ENCODE measurements around the gene KDM4F.

DNA sequence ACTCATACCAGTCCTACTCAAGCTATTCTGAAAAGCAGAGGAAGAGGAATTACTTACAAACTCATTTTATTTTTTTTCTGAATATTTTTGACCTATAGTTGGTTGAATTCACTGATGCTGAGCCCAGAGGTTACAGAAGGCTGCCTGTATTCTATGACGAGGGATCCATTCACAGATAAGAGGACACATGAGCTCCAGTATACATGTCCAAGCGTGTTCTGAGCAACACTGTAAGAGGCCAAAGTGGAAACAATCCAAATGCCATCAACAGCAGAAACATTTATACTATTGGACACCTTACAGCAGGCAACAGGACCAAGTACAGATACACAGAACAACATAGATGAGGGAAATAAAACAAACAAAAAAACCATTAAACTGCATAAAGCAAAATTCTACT lies 13.9 kb upstream of the KDM4F start:
- no peak for TF ChIP-seq OSR1 (CRISPR knock-in tag; IDR thresholded peaks at IDR 0.05)
- TF ChIP-seq, protein P1, sequence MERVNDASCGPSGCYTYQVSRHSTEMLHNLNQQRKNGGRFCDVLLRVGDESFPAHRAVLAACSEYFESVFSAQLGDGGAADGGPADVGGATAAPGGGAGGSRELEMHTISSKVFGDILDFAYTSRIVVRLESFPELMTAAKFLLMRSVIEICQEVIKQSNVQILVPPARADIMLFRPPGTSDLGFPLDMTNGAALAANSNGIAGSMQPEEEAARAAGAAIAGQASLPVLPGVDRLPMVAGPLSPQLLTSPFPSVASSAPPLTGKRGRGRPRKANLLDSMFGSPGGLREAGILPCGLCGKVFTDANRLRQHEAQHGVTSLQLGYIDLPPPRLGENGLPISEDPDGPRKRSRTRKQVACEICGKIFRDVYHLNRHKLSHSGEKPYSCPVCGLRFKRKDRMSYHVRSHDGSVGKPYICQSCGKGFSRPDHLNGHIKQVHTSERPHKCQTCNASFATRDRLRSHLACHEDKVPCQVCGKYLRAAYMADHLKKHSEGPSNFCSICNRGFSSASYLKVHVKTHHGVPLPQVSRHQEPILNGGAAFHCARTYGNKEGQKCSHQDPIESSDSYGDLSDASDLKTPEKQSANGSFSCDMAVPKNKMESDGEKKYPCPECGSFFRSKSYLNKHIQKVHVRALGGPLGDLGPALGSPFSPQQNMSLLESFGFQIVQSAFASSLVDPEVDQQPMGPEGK (CRISPR knock-in tag; IDR thresholded peaks at IDR 0.05; ENCODE audit: borderline replicate concordance) = no peak
- TF ChIP-seq CSDC2 (CRISPR knock-in tag; IDR thresholded peaks at IDR 0.05) = no peak
- TF ChIP-seq, protein P2, sequence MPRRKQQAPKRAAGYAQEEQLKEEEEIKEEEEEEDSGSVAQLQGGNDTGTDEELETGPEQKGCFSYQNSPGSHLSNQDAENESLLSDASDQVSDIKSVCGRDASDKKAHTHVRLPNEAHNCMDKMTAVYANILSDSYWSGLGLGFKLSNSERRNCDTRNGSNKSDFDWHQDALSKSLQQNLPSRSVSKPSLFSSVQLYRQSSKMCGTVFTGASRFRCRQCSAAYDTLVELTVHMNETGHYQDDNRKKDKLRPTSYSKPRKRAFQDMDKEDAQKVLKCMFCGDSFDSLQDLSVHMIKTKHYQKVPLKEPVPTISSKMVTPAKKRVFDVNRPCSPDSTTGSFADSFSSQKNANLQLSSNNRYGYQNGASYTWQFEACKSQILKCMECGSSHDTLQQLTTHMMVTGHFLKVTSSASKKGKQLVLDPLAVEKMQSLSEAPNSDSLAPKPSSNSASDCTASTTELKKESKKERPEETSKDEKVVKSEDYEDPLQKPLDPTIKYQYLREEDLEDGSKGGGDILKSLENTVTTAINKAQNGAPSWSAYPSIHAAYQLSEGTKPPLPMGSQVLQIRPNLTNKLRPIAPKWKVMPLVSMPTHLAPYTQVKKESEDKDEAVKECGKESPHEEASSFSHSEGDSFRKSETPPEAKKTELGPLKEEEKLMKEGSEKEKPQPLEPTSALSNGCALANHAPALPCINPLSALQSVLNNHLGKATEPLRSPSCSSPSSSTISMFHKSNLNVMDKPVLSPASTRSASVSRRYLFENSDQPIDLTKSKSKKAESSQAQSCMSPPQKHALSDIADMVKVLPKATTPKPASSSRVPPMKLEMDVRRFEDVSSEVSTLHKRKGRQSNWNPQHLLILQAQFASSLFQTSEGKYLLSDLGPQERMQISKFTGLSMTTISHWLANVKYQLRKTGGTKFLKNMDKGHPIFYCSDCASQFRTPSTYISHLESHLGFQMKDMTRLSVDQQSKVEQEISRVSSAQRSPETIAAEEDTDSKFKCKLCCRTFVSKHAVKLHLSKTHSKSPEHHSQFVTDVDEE (CRISPR knock-in tag; IDR thresholded peaks at IDR 0.05) = no peak
- TF ChIP-seq, protein P3, sequence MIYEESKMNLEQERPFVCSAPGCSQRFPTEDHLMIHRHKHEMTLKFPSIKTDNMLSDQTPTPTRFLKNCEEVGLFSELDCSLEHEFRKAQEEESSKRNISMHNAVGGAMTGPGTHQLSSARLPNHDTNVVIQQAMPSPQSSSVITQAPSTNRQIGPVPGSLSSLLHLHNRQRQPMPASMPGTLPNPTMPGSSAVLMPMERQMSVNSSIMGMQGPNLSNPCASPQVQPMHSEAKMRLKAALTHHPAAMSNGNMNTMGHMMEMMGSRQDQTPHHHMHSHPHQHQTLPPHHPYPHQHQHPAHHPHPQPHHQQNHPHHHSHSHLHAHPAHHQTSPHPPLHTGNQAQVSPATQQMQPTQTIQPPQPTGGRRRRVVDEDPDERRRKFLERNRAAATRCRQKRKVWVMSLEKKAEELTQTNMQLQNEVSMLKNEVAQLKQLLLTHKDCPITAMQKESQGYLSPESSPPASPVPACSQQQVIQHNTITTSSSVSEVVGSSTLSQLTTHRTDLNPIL (CRISPR knock-in tag; IDR thresholded peaks at IDR 0.05; ENCODE audit: low read depth) = no peak
- TF ChIP-seq ZFP3 (CRISPR knock-in tag; IDR thresholded peaks at IDR 0.05) = no peak
- TF ChIP-seq BACH2 (CRISPR knock-in tag; IDR thresholded peaks at IDR 0.05; ENCODE audit: borderline replicate concordance) = no peak
- TF ChIP-seq, protein P4, sequence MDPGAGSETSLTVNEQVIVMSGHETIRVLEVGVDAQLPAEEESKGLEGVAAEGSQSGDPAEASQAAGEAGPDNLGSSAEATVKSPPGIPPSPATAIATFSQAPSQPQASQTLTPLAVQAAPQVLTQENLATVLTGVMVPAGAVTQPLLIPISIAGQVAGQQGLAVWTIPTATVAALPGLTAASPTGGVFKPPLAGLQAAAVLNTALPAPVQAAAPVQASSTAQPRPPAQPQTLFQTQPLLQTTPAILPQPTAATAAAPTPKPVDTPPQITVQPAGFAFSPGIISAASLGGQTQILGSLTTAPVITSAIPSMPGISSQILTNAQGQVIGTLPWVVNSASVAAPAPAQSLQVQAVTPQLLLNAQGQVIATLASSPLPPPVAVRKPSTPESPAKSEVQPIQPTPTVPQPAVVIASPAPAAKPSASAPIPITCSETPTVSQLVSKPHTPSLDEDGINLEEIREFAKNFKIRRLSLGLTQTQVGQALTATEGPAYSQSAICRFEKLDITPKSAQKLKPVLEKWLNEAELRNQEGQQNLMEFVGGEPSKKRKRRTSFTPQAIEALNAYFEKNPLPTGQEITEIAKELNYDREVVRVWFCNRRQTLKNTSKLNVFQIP (CRISPR knock-in tag; IDR thresholded peaks at IDR 0.05; ENCODE audit: borderline replicate concordance, low read depth) = no peak
